Measurements from ENCODE around the gene DUSP15. TPM values are rescaled to one million over a fixed set of nuclear protein-coding genes. Genes with fewer than 3 reads are reported as not detected.

Gene DUSP15
- total and polyA plus RNA-seq, 9 of the 15 experiments (the other 6 are each of a cell fraction or from before 2014, with no cell fraction given), result 0.34 TPM; not detected in 8

DNA sequence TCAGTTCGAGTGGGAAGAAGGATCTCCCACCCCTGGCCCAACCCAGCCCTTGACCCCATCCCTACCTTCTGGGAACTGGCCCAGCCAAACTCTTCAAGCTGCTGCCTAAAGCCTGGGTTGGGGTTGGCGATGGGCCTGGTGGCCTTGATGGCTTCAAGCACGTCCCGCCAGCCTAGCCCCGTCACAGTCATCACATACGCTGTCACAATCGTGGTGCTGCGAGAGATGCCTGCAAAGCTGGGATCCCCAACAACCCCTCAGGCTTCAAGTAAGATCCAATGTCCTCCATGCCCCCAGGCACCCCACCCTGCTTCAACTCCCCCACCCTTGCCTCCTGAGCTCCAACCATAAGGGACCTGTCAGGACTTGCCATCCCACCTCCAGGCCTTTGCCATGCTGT, 7.8 kb downstream of the DUSP15 start (continued):
- TF ChIP-seq BMI1 (IDR thresholded peaks at IDR 0.05; ENCODE audit: low read length) (no peak), TAF1 (IDR thresholded peaks at IDR 0.05; ENCODE audit: control insufficient read depth, extremely low read depth, insufficient read depth, low read length, severe bottlenecking) (no peak), HNRNPK (IDR thresholded peaks at IDR 0.05; ENCODE audit: low read depth, low read length, poor library complexity, severe bottlenecking) (no peak), ZNF324 (CRISPR knock-in tag; IDR thresholded peaks at IDR 0.05) (no peak), ZFP30 (CRISPR knock-in tag; IDR thresholded peaks at IDR 0.05; ENCODE audit: borderline replicate concordance) (no peak), MBD2 (IDR thresholded peaks at IDR 0.05; ENCODE audit: borderline replicate concordance, low read depth) (no peak)
- TF ChIP-seq, protein P1, sequence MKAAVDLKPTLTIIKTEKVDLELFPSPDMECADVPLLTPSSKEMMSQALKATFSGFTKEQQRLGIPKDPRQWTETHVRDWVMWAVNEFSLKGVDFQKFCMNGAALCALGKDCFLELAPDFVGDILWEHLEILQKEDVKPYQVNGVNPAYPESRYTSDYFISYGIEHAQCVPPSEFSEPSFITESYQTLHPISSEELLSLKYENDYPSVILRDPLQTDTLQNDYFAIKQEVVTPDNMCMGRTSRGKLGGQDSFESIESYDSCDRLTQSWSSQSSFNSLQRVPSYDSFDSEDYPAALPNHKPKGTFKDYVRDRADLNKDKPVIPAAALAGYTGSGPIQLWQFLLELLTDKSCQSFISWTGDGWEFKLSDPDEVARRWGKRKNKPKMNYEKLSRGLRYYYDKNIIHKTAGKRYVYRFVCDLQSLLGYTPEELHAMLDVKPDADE (conservative IDR thresholded peaks at IDR 0.05; ENCODE audit: control insufficient read depth, low read depth, low read length), result no peak
- TF ChIP-seq, protein P2, sequence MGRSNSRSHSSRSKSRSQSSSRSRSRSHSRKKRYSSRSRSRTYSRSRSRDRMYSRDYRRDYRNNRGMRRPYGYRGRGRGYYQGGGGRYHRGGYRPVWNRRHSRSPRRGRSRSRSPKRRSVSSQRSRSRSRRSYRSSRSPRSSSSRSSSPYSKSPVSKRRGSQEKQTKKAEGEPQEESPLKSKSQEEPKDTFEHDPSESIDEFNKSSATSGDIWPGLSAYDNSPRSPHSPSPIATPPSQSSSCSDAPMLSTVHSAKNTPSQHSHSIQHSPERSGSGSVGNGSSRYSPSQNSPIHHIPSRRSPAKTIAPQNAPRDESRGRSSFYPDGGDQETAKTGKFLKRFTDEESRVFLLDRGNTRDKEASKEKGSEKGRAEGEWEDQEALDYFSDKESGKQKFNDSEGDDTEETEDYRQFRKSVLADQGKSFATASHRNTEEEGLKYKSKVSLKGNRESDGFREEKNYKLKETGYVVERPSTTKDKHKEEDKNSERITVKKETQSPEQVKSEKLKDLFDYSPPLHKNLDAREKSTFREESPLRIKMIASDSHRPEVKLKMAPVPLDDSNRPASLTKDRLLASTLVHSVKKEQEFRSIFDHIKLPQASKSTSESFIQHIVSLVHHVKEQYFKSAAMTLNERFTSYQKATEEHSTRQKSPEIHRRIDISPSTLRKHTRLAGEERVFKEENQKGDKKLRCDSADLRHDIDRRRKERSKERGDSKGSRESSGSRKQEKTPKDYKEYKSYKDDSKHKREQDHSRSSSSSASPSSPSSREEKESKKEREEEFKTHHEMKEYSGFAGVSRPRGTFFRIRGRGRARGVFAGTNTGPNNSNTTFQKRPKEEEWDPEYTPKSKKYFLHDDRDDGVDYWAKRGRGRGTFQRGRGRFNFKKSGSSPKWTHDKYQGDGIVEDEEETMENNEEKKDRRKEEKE (IDR thresholded peaks at IDR 0.05; ENCODE audit: borderline replicate concordance in 1 of 2, control insufficient read depth in 1 of 2, low read depth in 2 of 2, low read length in 1 of 2), result no peak
- TF ChIP-seq, protein P3, sequence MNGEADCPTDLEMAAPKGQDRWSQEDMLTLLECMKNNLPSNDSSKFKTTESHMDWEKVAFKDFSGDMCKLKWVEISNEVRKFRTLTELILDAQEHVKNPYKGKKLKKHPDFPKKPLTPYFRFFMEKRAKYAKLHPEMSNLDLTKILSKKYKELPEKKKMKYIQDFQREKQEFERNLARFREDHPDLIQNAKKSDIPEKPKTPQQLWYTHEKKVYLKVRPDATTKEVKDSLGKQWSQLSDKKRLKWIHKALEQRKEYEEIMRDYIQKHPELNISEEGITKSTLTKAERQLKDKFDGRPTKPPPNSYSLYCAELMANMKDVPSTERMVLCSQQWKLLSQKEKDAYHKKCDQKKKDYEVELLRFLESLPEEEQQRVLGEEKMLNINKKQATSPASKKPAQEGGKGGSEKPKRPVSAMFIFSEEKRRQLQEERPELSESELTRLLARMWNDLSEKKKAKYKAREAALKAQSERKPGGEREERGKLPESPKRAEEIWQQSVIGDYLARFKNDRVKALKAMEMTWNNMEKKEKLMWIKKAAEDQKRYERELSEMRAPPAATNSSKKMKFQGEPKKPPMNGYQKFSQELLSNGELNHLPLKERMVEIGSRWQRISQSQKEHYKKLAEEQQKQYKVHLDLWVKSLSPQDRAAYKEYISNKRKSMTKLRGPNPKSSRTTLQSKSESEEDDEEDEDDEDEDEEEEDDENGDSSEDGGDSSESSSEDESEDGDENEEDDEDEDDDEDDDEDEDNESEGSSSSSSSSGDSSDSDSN (IDR thresholded peaks at IDR 0.05; ENCODE audit: borderline replicate concordance in 1 of 2, low read depth in 2 of 2, low read length in 2 of 2), result no peak
